ENCODE measurements around the gene TOX3.

Gene TOX3

GRCh38 chr16:52469091-52469490, 77.9 kb downstream of the TOX3 start:
- no peak overlapping the region for H4K8ac ChIP-seq (ENCODE audit: low read depth, low read length)
- no CpG with 5 or more reads among the region's 6 CpGs for WGBS, 2 donors (ENCODE audit: extremely low coverage in 2 of 2, insufficient read length in 2 of 2, insufficient replicate concordance in 1 of 2)

GRCh38 chr16:52467753-52468152, 79.2 kb downstream of the TOX3 start:
- Histone ChIP-seq H2AK5ac (ENCODE audit: low read depth, low read length) (no peak overlapping the region), H3K18ac (ENCODE audit: low read length) (no peak overlapping the region), H3K14ac (ENCODE audit: low read length) (no peak overlapping the region), H2BK5ac (ENCODE audit: low read length) (no peak overlapping the region), H2BK15ac (ENCODE audit: low read length) (no peak overlapping the region), H3K36me3 (replicated peaks in 1 of 2; ENCODE audit: control insufficient read depth in 2 of 2, insufficient read depth in 2 of 2, low read length in 2 of 2) (peaks cover 11 to 64% of the 10 kb centered on the region in 2 donors), H3K9ac (ENCODE audit: low read depth, low read length, poor library complexity) (no peak overlapping the region), H3K9me3 (replicated peaks in 1 of 2; ENCODE audit: control insufficient read depth in 2 of 2, insufficient read depth in 1 of 2, low read depth in 1 of 2, low read length in 2 of 2) (no peaks in the 10 kb centered on the region), H3K4me1 (ENCODE audit: control insufficient read depth in 2 of 2, insufficient read depth in 1 of 2, low read depth in 1 of 2, low read length in 2 of 2) (peaks cover 2 to 3% of the 10 kb centered on the region in 2 donors), H3K23ac (ENCODE audit: low read depth, low read length, poor library complexity) (no peak overlapping the region), H4K91ac (ENCODE audit: low read depth, low read length, poor library complexity) (no peak overlapping the region), H2AFZ (ENCODE audit: low read length) (no peak overlapping the region), H3K4me3 (ENCODE audit: low read length in 2 of 2) (no peak overlapping the region), H2BK120ac (ENCODE audit: low read depth, low read length) (no peak overlapping the region), H2BK12ac (ENCODE audit: low read length) (no peak overlapping the region), H3K4me2 (ENCODE audit: insufficient read depth, low read length, poor library complexity, severe bottlenecking) (no peak overlapping the region), H4K8ac (ENCODE audit: low read depth, low read length) (no peak overlapping the region), H3K27ac (replicated peaks; ENCODE audit: low read length) (no peak overlapping the region), H3K27me3 (ENCODE audit: control insufficient read depth in 3 of 3, insufficient read depth in 3 of 3, low read depth in 1 of 3, low read length in 3 of 3) (no peaks in the 10 kb centered on the region), H3K4ac (ENCODE audit: low read length) (no peak overlapping the region), H3K79me1 (ENCODE audit: low read depth, low read length) (no peaks in the 10 kb centered on the region)
- no peak for DNase-seq (ENCODE audit: low spot score)
- no CpG with 5 or more reads among the region's 1 CpG for WGBS, 2 donors (ENCODE audit: extremely low coverage in 2 of 2, insufficient read length in 2 of 2, insufficient replicate concordance in 1 of 2)

More at GRCh38 chr16:52469091-52469490, 77.9 kb downstream of the TOX3 start:
- no peak overlapping the region for H3K27ac ChIP-seq (replicated peaks; ENCODE audit: low read length)
- peaks cover 2 to 3% of the 10 kb centered on the region in 2 donors for H3K4me1 ChIP-seq (ENCODE audit: control insufficient read depth in 2 of 2, insufficient read depth in 1 of 2, low read depth in 1 of 2, low read length in 2 of 2)
- peaks cover 6 to 63% of the 10 kb centered on the region in 2 donors for H3K36me3 ChIP-seq (replicated peaks in 1 of 2; ENCODE audit: control insufficient read depth in 2 of 2, insufficient read depth in 2 of 2, low read length in 2 of 2)
- no peaks in the 10 kb centered on the region for H3K27me3 ChIP-seq (ENCODE audit: control insufficient read depth in 3 of 3, insufficient read depth in 3 of 3, low read depth in 1 of 3, low read length in 3 of 3)
- H2AK5ac ChIP-seq (ENCODE audit: low read depth, low read length) = no peak overlapping the region
- H3K4ac ChIP-seq (ENCODE audit: low read length) = no peak overlapping the region
- H3K79me1 ChIP-seq (ENCODE audit: low read depth, low read length) = no peaks in the 10 kb centered on the region
- no peak overlapping the region for H2AFZ ChIP-seq (ENCODE audit: low read length)
- no peak overlapping the region for H2BK12ac ChIP-seq (ENCODE audit: low read length)
- no peak for DNase-seq (ENCODE audit: low spot score)
- H2BK15ac ChIP-seq (ENCODE audit: low read length) = no peak overlapping the region
- no peak overlapping the region for H3K18ac ChIP-seq (ENCODE audit: low read length)
- H2BK5ac ChIP-seq (ENCODE audit: low read length) = no peak overlapping the region
- no peak overlapping the region for H3K14ac ChIP-seq (ENCODE audit: low read length)
- H3K4me3 ChIP-seq (ENCODE audit: low read length in 2 of 2) = no peak overlapping the region
- no peak overlapping the region for H2BK120ac ChIP-seq (ENCODE audit: low read depth, low read length)
- H4K91ac ChIP-seq (ENCODE audit: low read depth, low read length, poor library complexity) = no peak overlapping the region
- H3K9me3 ChIP-seq (replicated peaks in 1 of 2; ENCODE audit: control insufficient read depth in 2 of 2, insufficient read depth in 1 of 2, low read depth in 1 of 2, low read length in 2 of 2) = peaks cover 0 to 8% of the 10 kb centered on the region in 2 donors
- H3K4me2 ChIP-seq (ENCODE audit: insufficient read depth, low read length, poor library complexity, severe bottlenecking) = no peak overlapping the region
- no peak overlapping the region for H3K9ac ChIP-seq (ENCODE audit: low read depth, low read length, poor library complexity)
- H3K23ac ChIP-seq (ENCODE audit: low read depth, low read length, poor library complexity) = no peak overlapping the region

- H3K4me1 ChIP-seq (ENCODE audit: control insufficient read depth in 2 of 2, insufficient read depth in 1 of 2, low read depth in 1 of 2, low read length in 2 of 2) = peaks cover 2 to 3% of the 10 kb centered on the region in 2 donors
- DNase-seq (ENCODE audit: low spot score) = no peak
- H2BK120ac ChIP-seq (ENCODE audit: low read depth, low read length) = no peak overlapping the region
- no peak overlapping the region for H2BK5ac ChIP-seq (ENCODE audit: low read length)
- H2BK12ac ChIP-seq (ENCODE audit: low read length) = no peak overlapping the region
- H4K91ac ChIP-seq (ENCODE audit: low read depth, low read length, poor library complexity) = no peak overlapping the region
- H3K79me1 ChIP-seq (ENCODE audit: low read depth, low read length) = no peaks in the 10 kb centered on the region
- H3K36me3 ChIP-seq (replicated peaks in 1 of 2; ENCODE audit: control insufficient read depth in 2 of 2, insufficient read depth in 2 of 2, low read length in 2 of 2) = peaks cover 10 to 69% of the 10 kb centered on the region in 2 donors
- H3K27me3 ChIP-seq (ENCODE audit: control insufficient read depth in 3 of 3, insufficient read depth in 3 of 3, low read depth in 1 of 3, low read length in 3 of 3) = no peaks in the 10 kb centered on the region
- no peak overlapping the region for H3K4ac ChIP-seq (ENCODE audit: low read length)
- H3K9ac ChIP-seq (ENCODE audit: low read depth, low read length, poor library complexity) = no peak overlapping the region
- H3K14ac ChIP-seq (ENCODE audit: low read length) = no peak overlapping the region
- H3K4me3 ChIP-seq (ENCODE audit: low read length in 2 of 2) = no peak overlapping the region
- no peak overlapping the region for H4K8ac ChIP-seq (ENCODE audit: low read depth, low read length)
- no peak overlapping the region for H2AK5ac ChIP-seq (ENCODE audit: low read depth, low read length)
- H3K23ac ChIP-seq (ENCODE audit: low read depth, low read length, poor library complexity) = no peak overlapping the region
- no peaks in the 10 kb centered on the region for H3K9me3 ChIP-seq (replicated peaks in 1 of 2; ENCODE audit: control insufficient read depth in 2 of 2, insufficient read depth in 1 of 2, low read depth in 1 of 2, low read length in 2 of 2)
- H3K4me2 ChIP-seq (ENCODE audit: insufficient read depth, low read length, poor library complexity, severe bottlenecking) = no peak overlapping the region
- H2BK15ac ChIP-seq (ENCODE audit: low read length) = no peak overlapping the region
- no peak overlapping the region for H2AFZ ChIP-seq (ENCODE audit: low read length)
- whole genome bisulfite sequencing, 2 donors (ENCODE audit: extremely low coverage in 2 of 2, insufficient read length in 2 of 2, insufficient replicate concordance in 1 of 2) = no CpG with 5 or more reads among the region's 3 CpGs
- no peak overlapping the region for H3K27ac ChIP-seq (replicated peaks; ENCODE audit: low read length)
- no peak overlapping the region for H3K18ac ChIP-seq (ENCODE audit: low read length)
These were observed 79.9 kb downstream of the TOX3 start for GRCh38 chr16:52466994-52467393.

- no peaks in the 10 kb centered on the region for H3K27me3 ChIP-seq (ENCODE audit: control insufficient read depth in 3 of 3, insufficient read depth in 3 of 3, low read depth in 1 of 3, low read length in 3 of 3)
- H4K8ac ChIP-seq (ENCODE audit: low read depth, low read length) = no peak overlapping the region
- no peak overlapping the region for H3K18ac ChIP-seq (ENCODE audit: low read length)
- no CpG with 5 or more reads among the region's 5 CpGs for WGBS, 2 donors (ENCODE audit: extremely low coverage in 2 of 2, insufficient read length in 2 of 2, insufficient replicate concordance in 1 of 2)
- no peak overlapping the region for H3K23ac ChIP-seq (ENCODE audit: low read depth, low read length, poor library complexity)
- H3K14ac ChIP-seq (ENCODE audit: low read length) = no peak overlapping the region
- peaks cover 9 to 74% of the 10 kb centered on the region in 2 donors for H3K36me3 ChIP-seq (replicated peaks in 1 of 2; ENCODE audit: control insufficient read depth in 2 of 2, insufficient read depth in 2 of 2, low read length in 2 of 2)
- no peak overlapping the region for H2BK120ac ChIP-seq (ENCODE audit: low read depth, low read length)
- no peaks in the 10 kb centered on the region for H3K9me3 ChIP-seq (replicated peaks in 1 of 2; ENCODE audit: control insufficient read depth in 2 of 2, insufficient read depth in 1 of 2, low read depth in 1 of 2, low read length in 2 of 2)
- H3K27ac ChIP-seq (replicated peaks; ENCODE audit: low read length) = no peak overlapping the region
- H3K9ac ChIP-seq (ENCODE audit: low read depth, low read length, poor library complexity) = no peak overlapping the region
- no peak overlapping the region for H4K91ac ChIP-seq (ENCODE audit: low read depth, low read length, poor library complexity)
- no peak overlapping the region for H2AFZ ChIP-seq (ENCODE audit: low read length)
- peaks cover 2 to 3% of the 10 kb centered on the region in 2 donors for H3K4me1 ChIP-seq (ENCODE audit: control insufficient read depth in 2 of 2, insufficient read depth in 1 of 2, low read depth in 1 of 2, low read length in 2 of 2)
- no peak overlapping the region for H3K4me3 ChIP-seq (ENCODE audit: low read length in 2 of 2)
- H3K79me1 ChIP-seq (ENCODE audit: low read depth, low read length) = no peaks in the 10 kb centered on the region
- no peak for DNase-seq (ENCODE audit: low spot score)
- H2BK5ac ChIP-seq (ENCODE audit: low read length) = no peak overlapping the region
- H3K4ac ChIP-seq (ENCODE audit: low read length) = no peak overlapping the region
- no peak overlapping the region for H3K4me2 ChIP-seq (ENCODE audit: insufficient read depth, low read length, poor library complexity, severe bottlenecking)
- no peak overlapping the region for H2BK15ac ChIP-seq (ENCODE audit: low read length)
- no peak overlapping the region for H2AK5ac ChIP-seq (ENCODE audit: low read depth, low read length)
- H2BK12ac ChIP-seq (ENCODE audit: low read length) = no peak overlapping the region
These were observed 81.2 kb downstream of the TOX3 start for GRCh38 chr16:52465711-52466267.

All from neuronal stem cell (in vitro differentiated cells).